H1 (cell line): ENCODE data around the gene NT5DC1. TPM values are rescaled to one million over a fixed set of nuclear protein-coding genes. Genes with fewer than 3 reads are reported as not detected.

Experiments used
- CTCF ChIA-PET: fragments of 300-600 bp; sonication (Branson Sonifier 250); formaldehyde crosslinking; loops from one replicate; lab custom pipeline; 2021; ENCODE audit not compliant: partially characterized antibody; lab: Charles Lee
- POLR2A ChIA-PET: fragments of 300-600 bp; sonication (Branson Sonifier 250); formaldehyde crosslinking; loops from one replicate; lab custom pipeline; 2021; ENCODE audit warnings: inconsistent platforms; ENCODE audit not compliant: partially characterized antibody; lab: Charles Lee
- DNase-seq, 2 experiments: peaks; one replicate each; pipeline versions ENCODE4 v3.0.0 to v3.0.0-alpha.2; 2010 to 2022; ENCODE audit warnings: low spot score in 2 of 2, low read depth in 1 of 2, mixed read lengths in 1 of 2
- FAIRE-seq: peaks from 2 replicates; lab custom pipeline; 2011; peaks lifted over from hg19 to GRCh38; lab: Jason Lieb, UNC
- H2AFZ ChIP-seq: 2 replicates; pipeline ENCODE4 v1.8.1; 2012; ENCODE audit warnings: low read length, inconsistent platforms
- H2AK5ac ChIP-seq: 2 replicates; pipeline ENCODE4 v1.6.1; 2013; ENCODE audit warnings: low read depth, low read length
- H2BK120ac ChIP-seq: replicated peaks from 2 replicates; pipeline ENCODE3; 2013; ENCODE audit warnings: low read depth, low read length, inconsistent platforms
- H2BK12ac ChIP-seq: 2 replicates; pipeline ENCODE4 v1.6.1; 2013; ENCODE audit warnings: low read depth, low read length
- H2BK15ac ChIP-seq: 2 replicates; pipeline ENCODE4 v1.6.1; 2013; ENCODE audit warnings: low read length
- H2BK20ac ChIP-seq: 2 replicates; pipeline ENCODE4 v1.6.1; 2013; ENCODE audit warnings: low read length
- H2BK5ac ChIP-seq: 2 replicates; pipeline ENCODE4 v1.6.1; 2013; ENCODE audit warnings: low read depth, low read length
- H3K14ac ChIP-seq: 2 replicates; pipeline ENCODE4 v1.6.1; 2013; ENCODE audit warnings: inconsistent platforms; ENCODE audit not compliant: insufficient read length
- H3K18ac ChIP-seq: 2 replicates; pipeline ENCODE4 v1.6.1; 2013; ENCODE audit warnings: low read length; ENCODE audit errors: extremely low read depth
- H3K23ac ChIP-seq: 2 replicates; pipeline ENCODE4 v1.6.1; 2013; ENCODE audit warnings: inconsistent platforms; ENCODE audit not compliant: insufficient read length
- H3K23me2 ChIP-seq: 2 replicates; pipeline ENCODE4 v1.6.1; 2013; ENCODE audit warnings: low read depth, low read length
- H3K27ac ChIP-seq: 2 replicates; pipeline ENCODE4 v1.6.1; 2011; ENCODE audit warnings: low read depth, low read length, inconsistent platforms
- H3K27me3 ChIP-seq, 4 experiments: replicated peaks in 1 of 4; 1 replicate in 1 of 4; 2 replicates in 3 of 4; pipeline versions ENCODE4 v1.6.1 to v1.8.1; 2011 to 2013; ENCODE audit warnings: low read length in 3 of 4, mild to moderate bottlenecking in 3 of 4, inconsistent platforms in 2 of 4, mixed read lengths in 2 of 4, moderate library complexity in 1 of 4; ENCODE audit not compliant: control insufficient read depth in 3 of 4, insufficient read depth in 3 of 4; ENCODE audit errors: extremely low read depth in 1 of 4
- H3K36me3 ChIP-seq, 4 experiments: 2 replicates each; pipeline versions ENCODE4 v1.6.1 to v1.8.1; 2011 to 2013; ENCODE audit warnings: mild to moderate bottlenecking in 4 of 4, low read length in 3 of 4, moderate library complexity in 2 of 4, control low read depth in 1 of 4, inconsistent platforms in 1 of 4; ENCODE audit not compliant: insufficient read depth in 4 of 4, control insufficient read depth in 2 of 4
- H3K4ac ChIP-seq: replicated peaks from 2 replicates; pipeline ENCODE3; 2013; ENCODE audit warnings: low read length, low read depth, mixed read lengths, inconsistent platforms; ENCODE audit not compliant: insufficient read length
- H3K4me1 ChIP-seq, 4 experiments: replicated peaks in 1 of 4; 1 replicate in 1 of 4; 2 replicates in 3 of 4; pipeline versions ENCODE4 v1.6.1 to v1.8.1; 2011 to 2013; ENCODE audit warnings: low read length in 3 of 4, inconsistent platforms in 2 of 4, mixed read lengths in 1 of 4; ENCODE audit not compliant: insufficient read depth in 4 of 4, control insufficient read depth in 3 of 4
- H3K4me2 ChIP-seq, 2 experiments: 2 replicates each; pipeline versions ENCODE4 v1.6.1 to v1.8.1; 2011 to 2013; ENCODE audit warnings: low read depth in 2 of 2, low read length in 2 of 2, control low read depth in 1 of 2, inconsistent platforms in 1 of 2, mild to moderate bottlenecking in 1 of 2; ENCODE audit not compliant: insufficient read depth in 1 of 2
- H3K4me3 ChIP-seq, 4 experiments: fragments of 200-600, 300-600 bp in 1 of 4; sonication (generic), shearing (Covaris generic), sonication (Bioruptor Twin) in 1 of 4; 2 replicates each; pipeline versions ENCODE4 v1.5.1 to v1.8.1; 2011 to 2016; ENCODE audit warnings: low read length in 4 of 4, low read depth in 3 of 4, control low read depth in 2 of 4, inconsistent platforms in 2 of 4, mild to moderate bottlenecking in 2 of 4, mixed read lengths in 1 of 4, moderate library complexity in 1 of 4; ENCODE audit not compliant: insufficient read depth in 2 of 4; ENCODE audit errors: extremely low read depth in 1 of 4
- H3K56ac ChIP-seq: replicated peaks from 2 replicates; pipeline ENCODE3; 2013; ENCODE audit warnings: low read depth, mild to moderate bottlenecking, mixed read lengths, low read length, inconsistent platforms; ENCODE audit not compliant: insufficient read length
- H3K79me1 ChIP-seq: 2 replicates; pipeline ENCODE4 v1.6.1; 2013; ENCODE audit warnings: low read depth, low read length, control low read depth
- H3K79me2 ChIP-seq, 2 experiments: 2 replicates each; pipeline versions ENCODE4 v1.6.1 to v1.8.1; 2012 to 2013; ENCODE audit warnings: low read length in 2 of 2, mild to moderate bottlenecking in 2 of 2, inconsistent platforms in 1 of 2; ENCODE audit not compliant: insufficient read depth in 2 of 2, control insufficient read depth in 1 of 2
- H3K9ac ChIP-seq, 4 experiments: replicated peaks in 1 of 4; 1 replicate in 1 of 4; 2 replicates in 3 of 4; pipeline versions ENCODE4 v1.6.1 to v1.8.1; 2011 to 2013; ENCODE audit warnings: low read depth in 3 of 4, low read length in 3 of 4, control low read depth in 2 of 4, mild to moderate bottlenecking in 2 of 4, moderate library complexity in 2 of 4, inconsistent platforms in 1 of 4; ENCODE audit errors: extremely low read depth in 1 of 4
- H3K9me3 ChIP-seq, 2 experiments: 2 replicates each; pipeline versions ENCODE4 v1.6.1 to v1.8.1; 2012 to 2013; ENCODE audit warnings: mild to moderate bottlenecking in 2 of 2, moderate library complexity in 2 of 2, control low read depth in 1 of 2, inconsistent platforms in 1 of 2, low read depth in 1 of 2, low read length in 1 of 2, mixed read lengths in 1 of 2; ENCODE audit not compliant: insufficient read depth in 2 of 2
- H4K20me1 ChIP-seq, 2 experiments: replicated peaks in 1 of 2; 2 replicates each; pipeline versions ENCODE3 to v1.8.1; 2011 to 2013; ENCODE audit warnings: inconsistent platforms in 2 of 2, low read length in 2 of 2, mild to moderate bottlenecking in 1 of 2; ENCODE audit not compliant: insufficient read depth in 2 of 2, control insufficient read depth in 1 of 2
- H4K5ac ChIP-seq: 2 replicates; pipeline ENCODE4 v1.6.1; 2013; ENCODE audit warnings: low read length, low read depth, mixed read lengths, inconsistent platforms; ENCODE audit not compliant: insufficient read length
- H4K8ac ChIP-seq: 2 replicates; pipeline ENCODE4 v1.8.0; 2013; ENCODE audit warnings: mild to moderate bottlenecking, moderate library complexity, low read length, inconsistent platforms; ENCODE audit not compliant: insufficient read depth; ENCODE audit errors: extremely low read depth
- H4K91ac ChIP-seq: replicated peaks from 2 replicates; pipeline ENCODE3; 2013; ENCODE audit warnings: low read length, mixed read lengths, inconsistent platforms; ENCODE audit not compliant: insufficient read length
- MAX ChIP-seq: IDR thresholded peaks from 2 replicates; pipeline ENCODE4 v1.6.1; 2012; ENCODE audit warnings: inconsistent platforms
- NANOG ChIP-seq: IDR thresholded peaks from 2 replicates; pipeline ENCODE4 v1.6.1; 2011; ENCODE audit warnings: low read length, low read depth, mild to moderate bottlenecking, inconsistent platforms; ENCODE audit not compliant: insufficient read depth, poor library complexity, severe bottlenecking
- RNF2 ChIP-seq: fragments of 200-900, 300-1000 bp; sonication (generic); IDR thresholded peaks from 2 replicates; pipeline ENCODE4 v1.7.1; 2016; ENCODE audit warnings: borderline replicate concordance, low read depth, mild to moderate bottlenecking, antibody characterized with exemption, low read length; ENCODE audit not compliant: poor library complexity, severe bottlenecking; ENCODE audit errors: missing control alignments
- RXRA ChIP-seq: IDR thresholded peaks from 2 replicates; pipeline ENCODE4 v1.6.1; 2011; ENCODE audit warnings: low read depth, mild to moderate bottlenecking, low read length, moderate library complexity; ENCODE audit not compliant: insufficient read depth
- SIN3A ChIP-seq, 2 experiments: IDR thresholded peaks in 1 of 2; conservative IDR thresholded peaks in 1 of 2; 2 replicates each; pipeline ENCODE4 v1.6.1; 2011 to 2012; ENCODE audit warnings: low read length in 2 of 2, improper control_type of control experiment in 1 of 2, low read depth in 1 of 2, mild to moderate bottlenecking in 1 of 2
- WGBS, 2 experiments: shearing (Covaris generic) in 1 of 2; methylation state at CpG; one replicate each; pipeline versions ENCODE4 v1.1.6 to v1.1.7; 2013 to 2015; ENCODE audit warnings: low lambda C conversion rate in 2 of 2, mixed read lengths in 2 of 2, inconsistent platforms in 1 of 2, low coverage in 1 of 2, missing lambda C conversion rate in 1 of 2; ENCODE audit not compliant: insufficient replicate concordance in 2 of 2, insufficient coverage in 1 of 2, insufficient read length in 1 of 2; ENCODE audit errors: extremely low coverage in 1 of 2, missing lambda C conversion rate in 1 of 2; 5-methylcytosine and 5-hydroxymethylcytosine counted together
- polyA plus RNA-seq, 7 experiments: library from polyadenylated mRNA; depleted of rRNA in 3 of 7; stranded (reverse) in 5 of 7; unstranded in 2 of 7; fragments of >200 nt in 5 of 7; fragments of 200-250 nt in 2 of 7; gene quantifications; 1 replicate in 5 of 7; 2 replicates in 1 of 7; 4 replicates in 1 of 7; pipeline versions ENCODE4 v1.2.1 to v1.2.3, GENCODE V29; 2011 to 2013; ENCODE audit warnings: missing spikeins in 2 of 7, mixed read lengths in 2 of 7
- total RNA-seq: library from RNA; stranded (reverse); fragmentation: NEBNext Ultra II Directional; extraction: Animal tissue kit (Norgen Biotek cat#: 25700); gene quantifications from 2 replicates; pipeline ENCODE4 v1.2.1, GENCODE V29; 2021

The NT5DC1 gene
- total and polyA plus RNA-seq, 2 of the 8 experiments (the other 6 are each of a cell fraction or from before 2014, with no cell fraction given) = 25.3 to 72.7 TPM

GRCh38 chr6:116234689-116235088 is 134.0 kb downstream of the NT5DC1 start:
- no peak overlapping the region for H2BK120ac ChIP-seq
- H3K4me3 ChIP-seq = no peak overlapping the region
- no peak overlapping the region for H2BK15ac ChIP-seq
- DNase-seq (no peak), FAIRE-seq (no peak)
- H4K8ac ChIP-seq = no peak overlapping the region
- H4K91ac ChIP-seq = no peak overlapping the region
- no peak overlapping the region for H2BK20ac ChIP-seq
- no peak overlapping the region for H3K4ac ChIP-seq
- H2BK5ac ChIP-seq = no peak overlapping the region
- H3K23me2 ChIP-seq = no peaks in the 10 kb centered on the region
- no peak overlapping the region for H3K9ac ChIP-seq
- no peaks in the 10 kb centered on the region for H3K27me3 ChIP-seq
- no peaks in the 10 kb centered on the region for H3K79me2 ChIP-seq
- H3K79me1 ChIP-seq = no peaks in the 10 kb centered on the region
- no peak overlapping the region for H2AK5ac ChIP-seq
- H2BK12ac ChIP-seq = no peak overlapping the region
- no peak overlapping the region for H3K27ac ChIP-seq
- no peak overlapping the region for H3K18ac ChIP-seq
- no peak overlapping the region for H3K23ac ChIP-seq
- peaks cover 0 to 19% (median 12%) of the 10 kb centered on the region in 4 experiments; a peak in 3 of 8 replicates for H3K36me3 ChIP-seq
- POLR2A ChIA-PET = no interaction called here
- no peak overlapping the region for H2AFZ ChIP-seq
- no peaks in the 10 kb centered on the region for H3K4me1 ChIP-seq
- CTCF ChIA-PET = no interaction called here
- H3K9me3 ChIP-seq = no peaks in the 10 kb centered on the region
- no peak overlapping the region for H3K4me2 ChIP-seq
- no peak overlapping the region for H4K5ac ChIP-seq
- no peak overlapping the region for H3K14ac ChIP-seq
- H3K56ac ChIP-seq = no peak overlapping the region
- WGBS, 2 experiments = 95% methylated on average over 3 of the region's 3 CpGs; no CpG with 5 or more reads in 1 of the 2 experiments
- H4K20me1 ChIP-seq = no peaks in the 10 kb centered on the region
- TF ChIP-seq RNF2 = no peak
- no peak for TF ChIP-seq MAX
- no peak for TF ChIP-seq NANOG
- no peak for TF ChIP-seq RXRA
- TF ChIP-seq SIN3A (conservative IDR thresholded peaks at IDR 0.05 in 1 of 2, IDR thresholded peaks at IDR 0.05 in 1 of 2; ENCODE audit: low read depth in 1 of 2, low read length in 2 of 2) = no peak
